Activated naive CD8-positive, alpha-beta T cell treated with anti-CD3 and anti-CD28 coated beads, Interleukin-2, amount 10 ng/mL, durations not matched to agents 7 days and 5 days (primary cell): ENCODE results near the gene HAO1. TPM values are rescaled to one million over a fixed set of nuclear protein-coding genes. Genes with fewer than 3 reads are reported as not detected.
A peak's percentile ranks its signal among the peaks of the same experiment; 100 is the strongest.

Source experiments
- ATAC-seq: fragments of 150-1000 bp; cut with Tn5 transposase; one replicate; pipeline ENCODE4 v1.10.0; 2021; ENCODE audit warnings: low read depth, moderate library complexity
- POLR2A ChIA-PET: fragments of 350-600 bp; sonication (Branson Sonifier 250); formaldehyde crosslinking; loops from one replicate; lab custom pipeline; 2021; ENCODE audit warnings: antibody characterized with exemption; lab: Charles Lee
- DNase-seq: peaks from one replicate; pipeline ENCODE4 v3.0.0; 2021
- H3K27ac Mint-ChIP-seq: one replicate; pipeline ENCODE4 v1.8.0; 2022; ENCODE audit warnings: mild to moderate bottlenecking, mixed read lengths
- H3K27me3 Mint-ChIP-seq: one replicate; pipeline ENCODE4 v1.8.0; 2022; ENCODE audit warnings: mild to moderate bottlenecking, moderate library complexity, mixed read lengths
- H3K36me3 Mint-ChIP-seq: one replicate; pipeline ENCODE4 v1.8.0; 2021; ENCODE audit warnings: mild to moderate bottlenecking, mixed read lengths
- H3K4me1 Mint-ChIP-seq: one replicate; pipeline ENCODE4 v1.8.0; 2021; ENCODE audit warnings: mixed read lengths
- H3K4me3 Mint-ChIP-seq: one replicate; pipeline ENCODE4 v1.8.0; 2022; ENCODE audit warnings: mild to moderate bottlenecking, moderate library complexity, mixed read lengths
- H3K9me3 Mint-ChIP-seq: one replicate; pipeline ENCODE4 v1.8.0; 2021; ENCODE audit warnings: mixed read lengths
- total RNA-seq, 2 experiments: library from RNA; stranded (reverse); gene quantifications; one replicate each; pipeline ENCODE4 v1.2.3, GENCODE V29; 2021

Gene HAO1
- total RNA-seq, 2 experiments from 2014 or later: not detected

- no peak overlapping the region for H3K4me3 Mint-ChIP-seq
- H3K27ac Mint-ChIP-seq: no peak overlapping the region
- DNase-seq (no peak), ATAC-seq (no peak)
- H3K9me3 Mint-ChIP-seq: no peaks in the 10 kb centered on the region
- no peaks in the 10 kb centered on the region for H3K36me3 Mint-ChIP-seq
- POLR2A ChIA-PET: no interaction called here
- no peaks in the 10 kb centered on the region for H3K27me3 Mint-ChIP-seq
- H3K4me1 Mint-ChIP-seq: no peaks in the 10 kb centered on the region
Observed at GRCh38 chr20:7911586-7912330, 28.5 kb downstream of the HAO1 start.

GRCh38 chr20:7908905-7909304 is 31.4 kb downstream of the HAO1 start:
- ATAC-seq (no peak), DNase-seq (no peak)
- H3K27me3 Mint-ChIP-seq: no peaks in the 10 kb centered on the region
- peaks cover 2% of the 10 kb centered on the region for H3K9me3 Mint-ChIP-seq
- H3K36me3 Mint-ChIP-seq: no peaks in the 10 kb centered on the region
- no peaks in the 10 kb centered on the region for H3K4me1 Mint-ChIP-seq
- POLR2A ChIA-PET: no interaction called here
- no peak overlapping the region for H3K27ac Mint-ChIP-seq
- H3K4me3 Mint-ChIP-seq: no peak overlapping the region

- POLR2A ChIA-PET: no interaction called here
- Mint-ChIP-seq H3K9me3 (peaks cover 6% of the 10 kb centered on the region), H3K4me1 (no peaks in the 10 kb centered on the region), H3K36me3 (no peaks in the 10 kb centered on the region), H3K4me3 (no peak overlapping the region), H3K27ac (peak overlapping the region; percentile 68), H3K27me3 (no peaks in the 10 kb centered on the region)
- no peak for DNase-seq
- ATAC-seq: no peak
Observed at GRCh38 chr20:7903429-7903828, 36.8 kb downstream of the HAO1 start.

GRCh38 chr20:7902879-7903278 is 37.4 kb downstream of the HAO1 start:
- no peak overlapping the region for H3K4me3 Mint-ChIP-seq
- no peak for DNase-seq
- H3K36me3 Mint-ChIP-seq: no peaks in the 10 kb centered on the region
- H3K9me3 Mint-ChIP-seq: peaks cover 6% of the 10 kb centered on the region
- POLR2A ChIA-PET: no interaction called here
- no peaks in the 10 kb centered on the region for H3K4me1 Mint-ChIP-seq
- no peak for ATAC-seq
- no peak overlapping the region for H3K27ac Mint-ChIP-seq
- H3K27me3 Mint-ChIP-seq: no peaks in the 10 kb centered on the region

- Mint-ChIP-seq H3K36me3 (no peaks in the 10 kb centered on the region), H3K9me3 (no peaks in the 10 kb centered on the region), H3K4me3 (no peak overlapping the region), H3K4me1 (no peaks in the 10 kb centered on the region), H3K27me3 (no peaks in the 10 kb centered on the region), H3K27ac (no peak overlapping the region)
- no peak for ATAC-seq
- POLR2A ChIA-PET: no interaction called here
- DNase-seq: no peak
Observed at GRCh38 chr20:7897781-7898364, 42.4 kb downstream of the HAO1 start.

- no peaks in the 10 kb centered on the region for H3K36me3 Mint-ChIP-seq
- H3K4me3 Mint-ChIP-seq: no peak overlapping the region
- no peaks in the 10 kb centered on the region for H3K27me3 Mint-ChIP-seq
- DNase-seq (no peak), ATAC-seq (no peak)
- no peaks in the 10 kb centered on the region for H3K9me3 Mint-ChIP-seq
- H3K27ac Mint-ChIP-seq: no peak overlapping the region
- POLR2A ChIA-PET: no interaction called here
- no peaks in the 10 kb centered on the region for H3K4me1 Mint-ChIP-seq
Observed at GRCh38 chr20:7893014-7893730, 47.1 kb downstream of the HAO1 start.

GRCh38 chr20:7891705-7892104 is 48.6 kb downstream of the HAO1 start:
- Mint-ChIP-seq H3K27me3 (no peaks in the 10 kb centered on the region), H3K27ac (no peak overlapping the region), H3K36me3 (no peaks in the 10 kb centered on the region), H3K4me3 (no peak overlapping the region), H3K4me1 (no peaks in the 10 kb centered on the region), H3K9me3 (no peaks in the 10 kb centered on the region)
- DNase-seq (no peak), ATAC-seq (no peak)
- POLR2A ChIA-PET: no interaction called here

- no peaks in the 10 kb centered on the region for H3K4me1 Mint-ChIP-seq
- DNase-seq: no peak
- no peak overlapping the region for H3K27ac Mint-ChIP-seq
- POLR2A ChIA-PET: no interaction called here
- no peaks in the 10 kb centered on the region for H3K9me3 Mint-ChIP-seq
- no peaks in the 10 kb centered on the region for H3K36me3 Mint-ChIP-seq
- no peak overlapping the region for H3K4me3 Mint-ChIP-seq
- no peak for ATAC-seq
- H3K27me3 Mint-ChIP-seq: no peaks in the 10 kb centered on the region
Observed at GRCh38 chr20:7889736-7890135, 50.5 kb downstream of the HAO1 start.

GRCh38 chr20:7883741-7884140 is 56.5 kb downstream of the HAO1 start:
- H3K9me3 Mint-ChIP-seq: no peaks in the 10 kb centered on the region
- no peak for DNase-seq
- H3K27me3 Mint-ChIP-seq: no peaks in the 10 kb centered on the region
- peaks cover 2% of the 10 kb centered on the region for H3K4me1 Mint-ChIP-seq
- no peak for ATAC-seq
- H3K36me3 Mint-ChIP-seq: no peaks in the 10 kb centered on the region
- POLR2A ChIA-PET: no interaction called here
- H3K27ac Mint-ChIP-seq: no peak overlapping the region
- no peak overlapping the region for H3K4me3 Mint-ChIP-seq

- no peaks in the 10 kb centered on the region for H3K36me3 Mint-ChIP-seq
Observed at GRCh38 chr20:7883309-7883708, 56.9 kb downstream of the HAO1 start.

GRCh38 chr20:7882076-7882475 is 58.2 kb downstream of the HAO1 start:
- Mint-ChIP-seq H3K9me3 (no peaks in the 10 kb centered on the region), H3K27ac (no peak overlapping the region)
- POLR2A ChIA-PET: no interaction called here

More at GRCh38 chr20:7883309-7883708, 56.9 kb downstream of the HAO1 start:
- no peak overlapping the region for H3K4me3 Mint-ChIP-seq
- POLR2A ChIA-PET: no interaction called here
- no peaks in the 10 kb centered on the region for H3K27me3 Mint-ChIP-seq
- DNase-seq (no peak), ATAC-seq (no peak)
- no peak overlapping the region for H3K27ac Mint-ChIP-seq
- H3K9me3 Mint-ChIP-seq: no peaks in the 10 kb centered on the region
- peaks cover 2% of the 10 kb centered on the region for H3K4me1 Mint-ChIP-seq

GRCh38 chr20:7881551-7881950 is 58.7 kb downstream of the HAO1 start:
- Mint-ChIP-seq H3K9me3 (no peaks in the 10 kb centered on the region), H3K27me3 (no peaks in the 10 kb centered on the region), H3K36me3 (no peaks in the 10 kb centered on the region), H3K27ac (no peak overlapping the region), H3K4me1 (peaks cover 2% of the 10 kb centered on the region), H3K4me3 (no peak overlapping the region)
- POLR2A ChIA-PET: no interaction called here
- ATAC-seq (no peak), DNase-seq (no peak)

More at GRCh38 chr20:7882076-7882475, 58.2 kb downstream of the HAO1 start:
- H3K27me3 Mint-ChIP-seq: no peaks in the 10 kb centered on the region
- DNase-seq (no peak), ATAC-seq (no peak)
- peaks cover 2% of the 10 kb centered on the region for H3K4me1 Mint-ChIP-seq
- H3K36me3 Mint-ChIP-seq: no peaks in the 10 kb centered on the region
- no peak overlapping the region for H3K4me3 Mint-ChIP-seq

- no peaks in the 10 kb centered on the region for H3K27me3 Mint-ChIP-seq
- peaks cover 2% of the 10 kb centered on the region for H3K4me1 Mint-ChIP-seq
- POLR2A ChIA-PET: no interaction called here
- H3K27ac Mint-ChIP-seq: no peak overlapping the region
- no peaks in the 10 kb centered on the region for H3K36me3 Mint-ChIP-seq
- no peaks in the 10 kb centered on the region for H3K9me3 Mint-ChIP-seq
- DNase-seq: no peak
- no peak for ATAC-seq
- no peak overlapping the region for H3K4me3 Mint-ChIP-seq
Observed at GRCh38 chr20:7879883-7880282, 60.4 kb downstream of the HAO1 start.

GRCh38 chr20:7868108-7868507 is 72.2 kb downstream of the HAO1 start:
- no peak for DNase-seq
- POLR2A ChIA-PET: no interaction called here
- no peaks in the 10 kb centered on the region for H3K4me1 Mint-ChIP-seq
- no peaks in the 10 kb centered on the region for H3K36me3 Mint-ChIP-seq
- no peak overlapping the region for H3K4me3 Mint-ChIP-seq
- no peak overlapping the region for H3K27ac Mint-ChIP-seq
- ATAC-seq: no peak
- H3K9me3 Mint-ChIP-seq: no peaks in the 10 kb centered on the region
- no peaks in the 10 kb centered on the region for H3K27me3 Mint-ChIP-seq
